Fibroblast of lung (primary cell): ENCODE results near the gene SPRED2. TPM values are rescaled to one million over a fixed set of nuclear protein-coding genes. Genes with fewer than 3 reads are reported as not detected.

Source experiments
- DNase-seq, 2 donors: peaks; one replicate each; pipeline versions ENCODE4 v3.0.0 to v3.0.0-alpha.2; 2010; ENCODE audit warnings: low read depth in 2 of 2
- H2AFZ ChIP-seq: 2 replicates; pipeline ENCODE4 v1.5.1; 2012; ENCODE audit warnings: low read length, control low read depth, inconsistent platforms
- H3K27ac ChIP-seq: 2 replicates; pipeline ENCODE4 v1.5.1; 2011; ENCODE audit warnings: low read length, control low read depth; ENCODE audit not compliant: insufficient read depth
- H3K27me3 ChIP-seq: 2 replicates; pipeline ENCODE4 v1.5.1; 2011; ENCODE audit warnings: mild to moderate bottlenecking, low read length; ENCODE audit not compliant: control insufficient read depth, insufficient read depth
- H3K36me3 ChIP-seq: 2 replicates; pipeline ENCODE4 v1.5.1; 2011; ENCODE audit warnings: low read length; ENCODE audit not compliant: control insufficient read depth, insufficient read depth
- H3K4me1 ChIP-seq: 2 replicates; pipeline ENCODE4 v1.5.1; 2011; ENCODE audit warnings: low read length; ENCODE audit not compliant: control insufficient read depth, insufficient read depth; ENCODE audit errors: extremely low read depth
- H3K4me2 ChIP-seq: 2 replicates; pipeline ENCODE4 v1.5.1; 2011; ENCODE audit warnings: low read length, control low read depth; ENCODE audit not compliant: insufficient read depth; ENCODE audit errors: extremely low read depth
- H3K4me3 ChIP-seq, 4 experiments: fragments of 200-600 bp in 1 of 4; sonication (generic) in 1 of 4; replicated peaks in 1 of 4; 2 replicates each; pipeline ENCODE4 v1.5.1; 2011 to 2016; ENCODE audit warnings: low read length in 4 of 4, low read depth in 3 of 4, mild to moderate bottlenecking in 3 of 4, control low read depth in 2 of 4, inconsistent platforms in 1 of 4, mixed read lengths in 1 of 4; ENCODE audit not compliant: insufficient read depth in 1 of 4; ENCODE audit errors: control extremely low read depth in 1 of 4
- H3K79me2 ChIP-seq: 2 replicates; pipeline ENCODE4 v1.5.1; 2012; ENCODE audit warnings: mild to moderate bottlenecking, low read length, inconsistent platforms; ENCODE audit not compliant: control insufficient read depth, insufficient read depth
- H3K9ac ChIP-seq: 2 replicates; pipeline ENCODE4 v1.5.1; 2011; ENCODE audit warnings: mild to moderate bottlenecking, low read length, control low read depth; ENCODE audit not compliant: insufficient read depth
- H3K9me3 ChIP-seq: 2 replicates; pipeline ENCODE4 v1.5.1; 2012; ENCODE audit warnings: low read depth, low read length; ENCODE audit not compliant: control insufficient read depth, insufficient read depth
- H4K20me1 ChIP-seq: 2 replicates; pipeline ENCODE4 v1.5.1; 2011; ENCODE audit warnings: low read length; ENCODE audit not compliant: control insufficient read depth, insufficient read depth; ENCODE audit errors: extremely low read depth
- EZH2 ChIP-seq: IDR thresholded peaks from 2 replicates; pipeline ENCODE4 v1.5.1; 2012; ENCODE audit warnings: low read length, control low read depth, mild to moderate bottlenecking; ENCODE audit errors: missing control alignments
- polyA plus RNA-seq, 2 donors: library from polyadenylated mRNA; depleted of rRNA in 1 of 2; stranded (reverse) in 1 of 2; unstranded in 1 of 2; fragments of >200 nt; gene quantifications; 2 replicates each; pipeline ENCODE4 v1.2.1, GENCODE V29; 2011 to 2012; ENCODE audit warnings: missing spikeins in 1 of 2
- total RNA-seq: library from RNA; depleted of rRNA; stranded (reverse); fragments of >200 nt; gene quantifications from 2 replicates; pipeline ENCODE4 v1.2.1, GENCODE V29; 2014
- TF ChIP-seq, protein P1 (sequence below), 2 donors: IDR thresholded peaks in 1 of 2; conservative IDR thresholded peaks in 1 of 2; 1 replicate in 1 of 2; 2 replicates in 1 of 2; pipeline ENCODE4 v1.5.1; 2011 to 2012; ENCODE audit warnings: low read length in 2 of 2, control low read depth in 1 of 2, inconsistent platforms in 1 of 2, low read depth in 1 of 2, mild to moderate bottlenecking in 1 of 2

SPRED2 gene
- total and polyA plus RNA-seq, 2 donors (not counting 1 experiment from before 2014, with no cell fraction given), result 9.4 to 26.1 TPM

DNA sequence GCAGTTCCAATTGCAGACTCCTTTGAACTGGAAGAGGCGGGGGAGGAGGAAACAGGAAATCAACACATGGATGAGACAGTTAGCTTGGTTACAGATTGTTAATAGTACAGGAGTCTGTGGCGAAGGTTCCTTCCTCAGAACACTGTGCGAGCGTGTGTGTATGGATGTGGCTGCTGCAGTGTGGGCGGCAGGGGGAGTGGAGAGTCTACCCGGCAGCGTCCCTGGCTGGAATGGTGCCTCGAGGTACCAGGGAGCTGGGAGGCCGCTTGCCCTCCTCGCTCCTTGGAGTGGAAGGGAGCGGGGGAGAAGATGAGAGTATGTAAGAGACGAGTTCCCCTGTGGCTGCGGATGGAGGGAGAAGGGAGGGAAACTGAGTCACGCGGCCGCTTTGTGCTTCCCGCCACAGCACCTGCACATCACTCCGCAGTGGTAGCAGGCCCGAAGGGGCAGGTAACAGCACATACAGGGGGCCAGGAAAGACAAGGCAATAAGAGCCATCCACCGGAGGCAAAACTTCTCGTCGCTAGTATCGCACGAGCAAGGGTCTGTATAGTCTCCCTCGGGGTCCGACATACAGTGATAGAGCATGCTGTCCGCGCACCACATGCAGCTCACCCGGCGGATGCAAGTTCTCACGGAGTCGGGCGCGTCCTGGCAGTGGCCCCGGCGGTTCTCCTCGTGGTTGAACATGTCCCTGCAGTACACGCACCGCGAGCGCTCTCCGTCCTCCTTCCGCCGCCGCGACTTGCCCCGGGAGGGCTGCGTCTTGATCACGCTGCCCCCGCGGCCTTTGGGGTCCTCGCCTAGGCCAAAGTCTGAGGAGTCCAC, 119.1 kb downstream of the SPRED2 start:
- Histone ChIP-seq H3K79me2 (peaks cover 2% of the 10 kb centered on the region), H3K4me3 (no peak overlapping the region), H3K4me1 (peaks cover 12% of the 10 kb centered on the region), H4K20me1 (no peaks in the 10 kb centered on the region), H2AFZ (no peak overlapping the region), H3K4me2 (no peak overlapping the region), H3K9me3 (no peaks in the 10 kb centered on the region), H3K27me3 (no peaks in the 10 kb centered on the region), H3K27ac (no peak overlapping the region), H3K36me3 (peaks cover 17% of the 10 kb centered on the region), H3K9ac (no peak overlapping the region)
- DNase-seq, result no peak
- TF ChIP-seq EZH2, result no peak
- TF ChIP-seq, protein P1, sequence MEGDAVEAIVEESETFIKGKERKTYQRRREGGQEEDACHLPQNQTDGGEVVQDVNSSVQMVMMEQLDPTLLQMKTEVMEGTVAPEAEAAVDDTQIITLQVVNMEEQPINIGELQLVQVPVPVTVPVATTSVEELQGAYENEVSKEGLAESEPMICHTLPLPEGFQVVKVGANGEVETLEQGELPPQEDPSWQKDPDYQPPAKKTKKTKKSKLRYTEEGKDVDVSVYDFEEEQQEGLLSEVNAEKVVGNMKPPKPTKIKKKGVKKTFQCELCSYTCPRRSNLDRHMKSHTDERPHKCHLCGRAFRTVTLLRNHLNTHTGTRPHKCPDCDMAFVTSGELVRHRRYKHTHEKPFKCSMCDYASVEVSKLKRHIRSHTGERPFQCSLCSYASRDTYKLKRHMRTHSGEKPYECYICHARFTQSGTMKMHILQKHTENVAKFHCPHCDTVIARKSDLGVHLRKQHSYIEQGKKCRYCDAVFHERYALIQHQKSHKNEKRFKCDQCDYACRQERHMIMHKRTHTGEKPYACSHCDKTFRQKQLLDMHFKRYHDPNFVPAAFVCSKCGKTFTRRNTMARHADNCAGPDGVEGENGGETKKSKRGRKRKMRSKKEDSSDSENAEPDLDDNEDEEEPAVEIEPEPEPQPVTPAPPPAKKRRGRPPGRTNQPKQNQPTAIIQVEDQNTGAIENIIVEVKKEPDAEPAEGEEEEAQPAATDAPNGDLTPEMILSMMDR (conservative IDR thresholded peaks at IDR 0.05 in 1 of 2, IDR thresholded peaks at IDR 0.05 in 1 of 2; ENCODE audit: low read depth in 1 of 2, low read length in 2 of 2), result no peak

DNA sequence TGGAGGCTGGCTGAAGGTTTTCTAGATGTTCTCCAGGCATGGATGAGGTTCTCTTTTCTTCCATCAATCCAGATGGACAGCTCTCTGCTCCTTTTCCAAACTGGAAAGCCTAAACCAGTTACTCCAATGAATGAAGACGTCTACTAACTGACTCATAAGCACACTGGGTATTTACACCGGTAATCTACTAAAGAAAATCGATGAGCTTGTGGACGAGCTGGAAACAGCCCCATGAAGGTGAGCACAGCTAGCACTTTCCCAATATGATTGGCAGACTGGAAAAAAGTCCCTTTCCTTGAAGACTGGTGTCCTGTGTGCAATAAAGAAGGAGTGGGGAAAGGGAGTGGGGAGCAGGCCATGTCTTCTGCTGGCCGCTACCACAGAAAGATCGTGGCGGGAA, 120.8 kb downstream of the SPRED2 start:
- Histone ChIP-seq H3K4me1 (peaks cover 12% of the 10 kb centered on the region), H3K79me2 (no peaks in the 10 kb centered on the region), H3K9ac (no peak overlapping the region), H2AFZ (no peak overlapping the region), H3K27ac (no peak overlapping the region), H3K4me2 (no peak overlapping the region), H3K36me3 (peaks cover 20% of the 10 kb centered on the region), H3K27me3 (no peaks in the 10 kb centered on the region), H4K20me1 (no peaks in the 10 kb centered on the region), H3K4me3 (no peak overlapping the region), H3K9me3 (no peaks in the 10 kb centered on the region)
- no peak for DNase-seq
- TF ChIP-seq EZH2, result no peak
- TF ChIP-seq, protein P1 (conservative IDR thresholded peaks at IDR 0.05 in 1 of 2, IDR thresholded peaks at IDR 0.05 in 1 of 2; ENCODE audit: low read depth in 1 of 2, low read length in 2 of 2), result no peak

DNA sequence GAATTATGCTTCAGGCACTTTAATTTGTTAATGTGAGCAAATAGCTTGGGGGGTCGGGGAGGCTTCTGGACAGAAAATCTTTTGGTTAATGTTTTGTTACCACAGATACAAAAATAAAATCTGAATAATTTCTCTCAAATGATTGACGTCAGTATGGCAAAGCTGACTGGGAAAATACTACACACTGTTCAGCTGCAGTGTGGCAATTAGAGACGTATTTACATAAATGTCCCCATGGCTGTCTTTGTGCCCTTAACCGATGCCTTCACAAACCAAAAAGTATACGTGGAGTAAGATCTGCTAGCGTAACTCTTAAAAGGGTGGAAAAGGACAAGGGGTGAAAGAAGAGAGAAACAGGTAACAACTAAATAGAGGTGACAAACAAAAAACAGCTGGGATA, 121.3 kb downstream of the SPRED2 start:
- no peak for DNase-seq
- no peak overlapping the region for H2AFZ ChIP-seq
- H3K9ac ChIP-seq, result no peak overlapping the region
- H3K9me3 ChIP-seq, result no peaks in the 10 kb centered on the region
- peaks cover 7% of the 10 kb centered on the region for H3K4me1 ChIP-seq
- H4K20me1 ChIP-seq, result no peaks in the 10 kb centered on the region
- H3K4me3 ChIP-seq, result no peak overlapping the region
- H3K27me3 ChIP-seq, result no peaks in the 10 kb centered on the region
- no peak overlapping the region for H3K27ac ChIP-seq
- no peak overlapping the region for H3K4me2 ChIP-seq
- no peak for TF ChIP-seq EZH2
- TF ChIP-seq, protein P1 (conservative IDR thresholded peaks at IDR 0.05 in 1 of 2, IDR thresholded peaks at IDR 0.05 in 1 of 2; ENCODE audit: low read depth in 1 of 2, low read length in 2 of 2), result no peak
- H3K36me3 ChIP-seq, result peaks cover 20% of the 10 kb centered on the region
- H3K79me2 ChIP-seq, result no peaks in the 10 kb centered on the region
